SK-N-SH treated with all-trans-retinoic acid at 6 μM for 48 hours (cell line): ENCODE measurements around the gene CFTR.
"Not testable (repeated sequence)": the region's sequence is repeated elsewhere in the genome, so short reads cannot be mapped to it uniquely, and the experiment has no call there.

Experiments used
- ATAC-seq: fragments of 200-7000 bp; cut with Tn5 transposase; 3 replicates; pipeline ENCODE4 v1.9.1; 2020; ENCODE audit warnings: mild to moderate bottlenecking, moderate library complexity
- ARNTL ChIP-seq: fragments of 450-650 bp; formaldehyde crosslinking; IDR thresholded peaks from 2 replicates; pipeline ENCODE4 v1.5.0; 2020; ENCODE audit warnings: low read depth, mild to moderate bottlenecking, moderate library complexity, borderline replicate concordance
- BACH2 ChIP-seq: fragments of 250-450 bp; sonication (Bioruptor Pico); IDR thresholded peaks from 2 replicates; pipeline ENCODE4 v1.9.0; 2021; ENCODE audit warnings: mild to moderate bottlenecking, borderline replicate concordance
- CSDC2 ChIP-seq: fragments of 250-450 bp; sonication (Bioruptor Pico); IDR thresholded peaks from 2 replicates; pipeline ENCODE4 v1.5.0; 2020; ENCODE audit warnings: mild to moderate bottlenecking, moderate library complexity
- CSRNP3 ChIP-seq: fragments of 250-450 bp; sonication (Bioruptor Pico); IDR thresholded peaks from 2 replicates; pipeline ENCODE4 v1.5.1; 2021; ENCODE audit warnings: mild to moderate bottlenecking, moderate library complexity
- ESRRG ChIP-seq: fragments of 250-450 bp; sonication (Bioruptor Pico); IDR thresholded peaks from 2 replicates; pipeline ENCODE4 v1.6.1; 2021; ENCODE audit warnings: mild to moderate bottlenecking
- GLIS3 ChIP-seq: fragments of 250-450 bp; sonication (Bioruptor Pico); IDR thresholded peaks from 2 replicates; pipeline ENCODE4 v1.5.0; 2020; ENCODE audit warnings: mild to moderate bottlenecking, moderate library complexity
- PATZ1 ChIP-seq: fragments of 250-450 bp; sonication (Bioruptor Pico); IDR thresholded peaks from 2 replicates; pipeline ENCODE4 v1.8.0; 2020; ENCODE audit warnings: mild to moderate bottlenecking, moderate library complexity, borderline replicate concordance
- POU6F1 ChIP-seq: fragments of 250-450 bp; sonication (Bioruptor Pico); IDR thresholded peaks from 2 replicates; pipeline ENCODE4 v1.8.0; 2021; ENCODE audit warnings: low read depth, mild to moderate bottlenecking, moderate library complexity, borderline replicate concordance
- PPARA ChIP-seq: fragments of 250-450 bp; sonication (Bioruptor Pico); IDR thresholded peaks from 2 replicates; pipeline ENCODE4 v1.5.0; 2020; ENCODE audit warnings: mild to moderate bottlenecking, borderline replicate concordance
- RARB ChIP-seq: fragments of 250-450 bp; sonication (Bioruptor Pico); IDR thresholded peaks from 2 replicates; pipeline ENCODE4 v1.8.0; 2021; ENCODE audit warnings: mild to moderate bottlenecking, moderate library complexity
- SNAI2 ChIP-seq: fragments of 250-450 bp; sonication (Bioruptor Pico); IDR thresholded peaks from 2 replicates; pipeline ENCODE4 v1.5.0; 2020; ENCODE audit warnings: mild to moderate bottlenecking, moderate library complexity
- TCF4 ChIP-seq: fragments of 250-450 bp; sonication (Bioruptor Pico); IDR thresholded peaks from 2 replicates; pipeline ENCODE4 v1.8.0; 2021; ENCODE audit warnings: mild to moderate bottlenecking, moderate library complexity, borderline replicate concordance
- TOX ChIP-seq: fragments of 250-450 bp; sonication (Bioruptor Pico); IDR thresholded peaks from 2 replicates; pipeline ENCODE4 v1.8.0; 2021; ENCODE audit warnings: mild to moderate bottlenecking, moderate library complexity, borderline replicate concordance
- TSHZ2 ChIP-seq: fragments of 250-450 bp; sonication (Bioruptor Pico); IDR thresholded peaks from 2 replicates; pipeline ENCODE4 v1.5.0; 2020; ENCODE audit warnings: mild to moderate bottlenecking, moderate library complexity
- ZC3H10 ChIP-seq: fragments of 250-450 bp; sonication (Bioruptor Pico); IDR thresholded peaks from 2 replicates; pipeline ENCODE4 v1.5.1; 2021; ENCODE audit warnings: mild to moderate bottlenecking, moderate library complexity
- ZFP30 ChIP-seq: fragments of 450-650 bp; formaldehyde crosslinking; IDR thresholded peaks from 2 replicates; pipeline ENCODE4 v1.5.0; 2022; ENCODE audit warnings: mild to moderate bottlenecking, moderate library complexity
- ZNF70 ChIP-seq: fragments of 450-650 bp; formaldehyde crosslinking; IDR thresholded peaks from 2 replicates; pipeline ENCODE4 v1.5.0; 2020; ENCODE audit warnings: mild to moderate bottlenecking, moderate library complexity
- ZNF8 ChIP-seq: fragments of 450-650 bp; formaldehyde crosslinking; IDR thresholded peaks from 2 replicates; pipeline ENCODE4 v1.5.0; 2020; ENCODE audit warnings: mild to moderate bottlenecking, moderate library complexity

CFTR gene

GRCh38 chr7:117705630-117706029 is 225.8 kb downstream of the CFTR start:
- ATAC-seq, result no peak
- TF ChIP-seq PPARA (CRISPR knock-in tag) (no peak), ZC3H10 (CRISPR knock-in tag) (no peak)

- no peak for ATAC-seq
- TF ChIP-seq GLIS3 (CRISPR knock-in tag) (no peak), ZFP30 (no peak), PPARA (CRISPR knock-in tag) (no peak), TCF4 (CRISPR knock-in tag) (no peak), ZC3H10 (CRISPR knock-in tag) (no peak), RARB (no peak), TOX (CRISPR knock-in tag) (no peak), ZNF70 (no peak), PATZ1 (no peak), CSDC2 (CRISPR knock-in tag) (no peak), TSHZ2 (CRISPR knock-in tag) (no peak), ARNTL (CRISPR knock-in tag) (no peak), POU6F1 (CRISPR knock-in tag) (no peak), ESRRG (no peak), CSRNP3 (no peak)
Observed at GRCh38 chr7:117706210-117706609, 226.4 kb downstream of the CFTR start.

GRCh38 chr7:117707080-117707479 is 227.3 kb downstream of the CFTR start:
- TF ChIP-seq RARB, result no peak
- TF ChIP-seq SNAI2 (CRISPR knock-in tag), result no peak
- no peak for TF ChIP-seq ARNTL (CRISPR knock-in tag)
- no peak for TF ChIP-seq TSHZ2 (CRISPR knock-in tag)
- no peak for TF ChIP-seq PATZ1
- no peak for TF ChIP-seq ZNF70
- no peak for TF ChIP-seq BACH2 (CRISPR knock-in tag)
- no peak for TF ChIP-seq TCF4 (CRISPR knock-in tag)
- TF ChIP-seq CSRNP3, result no peak
- no peak for TF ChIP-seq ZNF8 (CRISPR knock-in tag)
- no peak for ATAC-seq

- not testable (repeated sequence) for ATAC-seq
Observed at GRCh38 chr7:117708173-117708572, 228.3 kb downstream of the CFTR start.
